ENCODE results near the gene ZC3H8.
A peak's percentile ranks its signal among the peaks of the same experiment; 100 is the strongest.
"Not testable (repeated sequence)": the region's sequence is repeated elsewhere in the genome, so short reads cannot be mapped to it uniquely, and the experiment has no call there.

ZC3H8 gene

GRCh38 chr2:112282066-112282465, 27.2 kb upstream of the ZC3H8 start:
- WGBS, 2 experiments (ENCODE audit: insufficient coverage in 2 of 2): 100% methylated on average over 2 of the region's 4 CpGs
- H3K4me3 ChIP-seq (ENCODE audit: extremely low read depth, insufficient read depth, low read length, poor library complexity, severe bottlenecking); H3K4me1 ChIP-seq (ENCODE audit: control insufficient read depth, insufficient read depth, low read length, poor library complexity, severe bottlenecking); H3K9me3 ChIP-seq (ENCODE audit: control insufficient read depth, low read length); H3K36me3 ChIP-seq (ENCODE audit: control insufficient read depth, insufficient read depth, low read length): not testable (repeated sequence)
- H3K27ac ChIP-seq (ENCODE audit: low read depth, low read length, severe bottlenecking): peak overlapping the region; percentile 5

DNA sequence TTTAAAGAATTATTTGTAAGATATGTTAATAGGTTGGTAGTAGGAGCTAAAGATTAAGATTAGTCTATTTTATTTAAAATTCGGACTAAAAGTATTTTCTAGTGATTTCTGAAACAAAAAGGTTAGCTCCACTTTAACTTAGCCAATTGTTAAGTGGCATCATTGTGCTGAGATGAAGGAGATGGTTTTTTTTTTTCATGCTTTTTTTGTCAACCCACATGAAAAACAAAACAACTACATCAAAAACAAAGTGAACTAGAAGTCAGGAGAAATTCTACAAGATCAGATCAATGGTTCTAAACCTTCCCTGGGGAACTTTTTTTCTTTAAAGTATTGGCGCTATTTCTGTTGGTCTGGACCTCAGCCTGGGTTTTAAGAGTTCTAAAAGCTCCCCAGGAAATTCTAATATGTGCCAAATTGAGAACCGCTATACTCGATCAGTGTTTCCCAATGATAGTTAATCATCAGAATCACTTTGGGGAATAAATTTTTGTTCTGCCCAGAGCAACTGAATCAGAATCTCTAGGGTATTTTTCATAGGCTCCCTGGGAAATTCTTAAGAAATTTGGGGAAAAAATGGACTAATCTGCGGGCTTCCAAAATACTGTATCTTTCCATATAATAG, 22.9 kb upstream of the ZC3H8 start:
- H3K36me3 ChIP-seq (ENCODE audit: control insufficient read depth, insufficient read depth, low read length): no peaks in the 10 kb centered on the region
- 95 to 100% methylated on average over 3 of the region's 5 CpGs for WGBS, 2 experiments (ENCODE audit: insufficient coverage in 2 of 2)
- no peak overlapping the region for H3K27ac ChIP-seq (ENCODE audit: low read depth, low read length, severe bottlenecking)
- H3K9me3 ChIP-seq (ENCODE audit: control insufficient read depth, low read length): no peaks in the 10 kb centered on the region
- H3K4me1 ChIP-seq (ENCODE audit: control insufficient read depth, insufficient read depth, low read length, poor library complexity, severe bottlenecking): no peaks in the 10 kb centered on the region
- H3K4me3 ChIP-seq (ENCODE audit: extremely low read depth, insufficient read depth, low read length, poor library complexity, severe bottlenecking): no peak overlapping the region

GRCh38 chr2:112276954-112277353, 22.1 kb upstream of the ZC3H8 start:
- Histone ChIP-seq H3K27ac (ENCODE audit: low read depth, low read length, severe bottlenecking) (no peak overlapping the region), H3K9me3 (ENCODE audit: control insufficient read depth, low read length) (no peaks in the 10 kb centered on the region), H3K36me3 (ENCODE audit: control insufficient read depth, insufficient read depth, low read length) (no peaks in the 10 kb centered on the region), H3K4me3 (ENCODE audit: extremely low read depth, insufficient read depth, low read length, poor library complexity, severe bottlenecking) (no peak overlapping the region), H3K4me1 (ENCODE audit: control insufficient read depth, insufficient read depth, low read length, poor library complexity, severe bottlenecking) (no peaks in the 10 kb centered on the region)
- WGBS, 2 experiments (ENCODE audit: insufficient coverage in 2 of 2): 81 to 100% methylated on average over 1 to 2 of the region's 5 CpGs

GRCh38 chr2:112275887-112276773, 21.3 kb upstream of the ZC3H8 start:
- no peaks in the 10 kb centered on the region for H3K9me3 ChIP-seq (ENCODE audit: control insufficient read depth, low read length)
- H3K4me3 ChIP-seq (ENCODE audit: extremely low read depth, insufficient read depth, low read length, poor library complexity, severe bottlenecking): peak overlapping the region; percentile 91
- H3K36me3 ChIP-seq (ENCODE audit: control insufficient read depth, insufficient read depth, low read length): no peaks in the 10 kb centered on the region
- 0% methylated on average over 36 to 48 of the region's 66 CpGs for WGBS, 2 experiments (ENCODE audit: insufficient coverage in 2 of 2)
- H3K27ac ChIP-seq (ENCODE audit: low read depth, low read length, severe bottlenecking): peak overlapping the region; percentile 100
- no peaks in the 10 kb centered on the region for H3K4me1 ChIP-seq (ENCODE audit: control insufficient read depth, insufficient read depth, low read length, poor library complexity, severe bottlenecking)

DNA sequence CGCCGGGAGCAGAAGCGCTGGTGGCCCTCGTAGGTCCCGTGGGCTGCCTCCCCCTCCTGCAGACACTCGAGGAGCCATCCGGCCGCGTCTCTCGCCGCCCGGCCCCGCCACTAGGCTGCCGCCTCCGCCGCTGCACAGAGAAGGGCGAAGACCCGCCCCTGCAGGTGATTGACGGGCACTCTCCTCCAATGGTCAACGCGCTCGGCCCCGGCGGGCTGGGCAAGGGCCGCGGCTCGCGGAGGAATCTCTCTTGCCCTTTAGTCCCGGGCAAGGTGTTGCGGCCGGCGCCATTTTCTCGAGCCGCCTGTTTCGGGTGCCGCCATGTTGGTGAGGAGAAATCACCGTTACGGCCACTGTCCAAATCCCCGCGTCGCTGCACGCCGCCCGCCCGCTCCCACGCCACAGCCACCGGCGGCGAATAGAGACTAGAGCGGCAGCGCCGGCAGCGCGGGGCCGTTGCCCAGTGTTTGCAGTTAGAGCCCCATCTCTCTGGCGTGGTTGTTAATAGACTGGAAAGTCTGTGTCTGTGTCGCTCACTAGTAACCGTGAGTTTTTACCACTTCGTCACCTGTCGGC, 20.6 kb upstream of the ZC3H8 start, which contains the start of gene ZC3H6:
ZC3H6 (plus strand) TSS at position 287 of the 576 bp plus-strand sequence. CDS start 398 bp downstream, outside the sequence.
- Histone ChIP-seq H3K4me3 (ENCODE audit: extremely low read depth, insufficient read depth, low read length, poor library complexity, severe bottlenecking) (peak within 1 kb of the TSS; percentile 91), H3K4me1 (ENCODE audit: control insufficient read depth, insufficient read depth, low read length, poor library complexity, severe bottlenecking) (no peaks in the 10 kb centered on the region), H3K36me3 (ENCODE audit: control insufficient read depth, insufficient read depth, low read length) (no peaks in the 10 kb centered on the region), H3K27ac (ENCODE audit: low read depth, low read length, severe bottlenecking) (peak within 1 kb of the TSS; percentile 100), H3K9me3 (ENCODE audit: control insufficient read depth, low read length) (no peaks in the 10 kb centered on the region)
- WGBS, 2 experiments (ENCODE audit: insufficient coverage in 2 of 2): 0% methylated on average over 44 to 45 of the region's 60 CpGs

GRCh38 chr2:112273349-112273748, 18.5 kb upstream of the ZC3H8 start:
- H3K4me3 ChIP-seq (ENCODE audit: extremely low read depth, insufficient read depth, low read length, poor library complexity, severe bottlenecking): no peak overlapping the region
- H3K36me3 ChIP-seq (ENCODE audit: control insufficient read depth, insufficient read depth, low read length): no peaks in the 10 kb centered on the region
- H3K9me3 ChIP-seq (ENCODE audit: control insufficient read depth, low read length): no peaks in the 10 kb centered on the region
- peak overlapping the region; percentile 38 for H3K27ac ChIP-seq (ENCODE audit: low read depth, low read length, severe bottlenecking)
- 92 to 100% methylated on average over 1 to 5 of the region's 5 CpGs for WGBS, 2 experiments (ENCODE audit: insufficient coverage in 2 of 2)
- no peaks in the 10 kb centered on the region for H3K4me1 ChIP-seq (ENCODE audit: control insufficient read depth, insufficient read depth, low read length, poor library complexity, severe bottlenecking)

- no peak overlapping the region for H3K4me3 ChIP-seq (ENCODE audit: extremely low read depth, insufficient read depth, low read length, poor library complexity, severe bottlenecking)
- 67 to 88% methylated on average over 3 to 5 of the region's 5 CpGs for WGBS, 2 experiments (ENCODE audit: insufficient coverage in 2 of 2)
- H3K9me3 ChIP-seq (ENCODE audit: control insufficient read depth, low read length): no peaks in the 10 kb centered on the region
- no peak overlapping the region for H3K27ac ChIP-seq (ENCODE audit: low read depth, low read length, severe bottlenecking)
- H3K36me3 ChIP-seq (ENCODE audit: control insufficient read depth, insufficient read depth, low read length): no peaks in the 10 kb centered on the region
- no peaks in the 10 kb centered on the region for H3K4me1 ChIP-seq (ENCODE audit: control insufficient read depth, insufficient read depth, low read length, poor library complexity, severe bottlenecking)
Measured at GRCh38 chr2:112272669-112273068, 17.8 kb upstream of the ZC3H8 start.

DNA sequence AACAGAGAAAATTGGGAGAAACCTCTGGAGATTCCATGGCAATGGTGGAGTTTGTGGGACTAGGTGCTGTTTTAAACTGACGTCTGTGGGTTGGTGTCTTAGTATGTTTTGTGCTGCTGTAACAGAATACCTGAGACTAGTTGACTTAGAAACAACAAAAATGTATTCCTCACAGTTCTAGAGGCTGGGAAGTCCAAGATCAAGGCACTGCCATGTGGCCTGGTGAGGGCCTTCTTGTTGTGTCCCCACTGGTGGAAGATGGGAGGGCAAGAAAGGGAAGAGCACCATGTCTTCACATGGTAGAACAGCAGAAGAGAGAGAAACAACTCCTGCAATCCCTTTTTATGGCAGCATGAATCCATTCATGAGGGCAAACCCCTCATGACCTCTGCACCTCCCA, 13.7 kb upstream of the ZC3H8 start:
- no peak overlapping the region for H3K4me3 ChIP-seq (ENCODE audit: extremely low read depth, insufficient read depth, low read length, poor library complexity, severe bottlenecking)
- no peaks in the 10 kb centered on the region for H3K36me3 ChIP-seq (ENCODE audit: control insufficient read depth, insufficient read depth, low read length)
- H3K27ac ChIP-seq (ENCODE audit: low read depth, low read length, severe bottlenecking): no peak overlapping the region
- 100% methylated on average over 1 of the region's 1 CpG; no CpG with 5 or more reads in 1 of the 2 experiments for WGBS, 2 experiments (ENCODE audit: insufficient coverage in 2 of 2)
- no peaks in the 10 kb centered on the region for H3K9me3 ChIP-seq (ENCODE audit: control insufficient read depth, low read length)
- no peaks in the 10 kb centered on the region for H3K4me1 ChIP-seq (ENCODE audit: control insufficient read depth, insufficient read depth, low read length, poor library complexity, severe bottlenecking)

DNA sequence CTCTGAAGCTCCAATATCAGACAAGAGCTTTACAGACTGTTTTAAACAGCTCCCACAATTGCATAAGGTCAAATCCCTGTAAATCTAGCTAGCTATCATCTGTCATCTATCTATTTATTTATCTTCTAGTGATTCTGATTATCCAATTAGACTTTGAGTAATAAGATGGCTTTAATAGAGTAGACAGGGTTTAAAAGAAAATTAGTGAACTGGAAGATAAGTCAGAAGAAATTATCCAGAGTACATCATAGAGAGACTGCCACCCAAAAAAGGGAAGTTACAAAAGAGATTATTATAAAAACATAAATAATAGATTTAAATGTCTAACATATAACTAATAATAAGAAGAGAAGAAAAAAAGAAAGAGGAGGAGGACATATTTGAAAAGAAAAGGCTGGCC, 8.0 kb upstream of the ZC3H8 start:
- Histone ChIP-seq H3K27ac (ENCODE audit: low read depth, low read length, severe bottlenecking) (no peak overlapping the region), H3K9me3 (ENCODE audit: control insufficient read depth, low read length) (peaks cover 4% of the 10 kb centered on the region), H3K4me3 (ENCODE audit: extremely low read depth, insufficient read depth, low read length, poor library complexity, severe bottlenecking) (no peak overlapping the region), H3K4me1 (ENCODE audit: control insufficient read depth, insufficient read depth, low read length, poor library complexity, severe bottlenecking) (no peaks in the 10 kb centered on the region), H3K36me3 (ENCODE audit: control insufficient read depth, insufficient read depth, low read length) (no peaks in the 10 kb centered on the region)

- WGBS, 2 experiments (ENCODE audit: insufficient coverage in 2 of 2): 86 to 87% methylated on average over 2 to 3 of the region's 3 CpGs
Measured at GRCh38 chr2:112260295-112260625, 5.4 kb upstream of the ZC3H8 start.

More at GRCh38 chr2:112260295-112260625, 5.4 kb upstream of the ZC3H8 start:
- Histone ChIP-seq H3K4me1 (ENCODE audit: control insufficient read depth, insufficient read depth, low read length, poor library complexity, severe bottlenecking) (peaks cover 5% of the 10 kb centered on the region), H3K36me3 (ENCODE audit: control insufficient read depth, insufficient read depth, low read length) (no peaks in the 10 kb centered on the region), H3K9me3 (ENCODE audit: control insufficient read depth, low read length) (peaks cover 4% of the 10 kb centered on the region), H3K4me3 (ENCODE audit: extremely low read depth, insufficient read depth, low read length, poor library complexity, severe bottlenecking) (no peak overlapping the region), H3K27ac (ENCODE audit: low read depth, low read length, severe bottlenecking) (no peak overlapping the region)
